ENCODE measurements around the gene PARD3B.

Gene PARD3B

DNA sequence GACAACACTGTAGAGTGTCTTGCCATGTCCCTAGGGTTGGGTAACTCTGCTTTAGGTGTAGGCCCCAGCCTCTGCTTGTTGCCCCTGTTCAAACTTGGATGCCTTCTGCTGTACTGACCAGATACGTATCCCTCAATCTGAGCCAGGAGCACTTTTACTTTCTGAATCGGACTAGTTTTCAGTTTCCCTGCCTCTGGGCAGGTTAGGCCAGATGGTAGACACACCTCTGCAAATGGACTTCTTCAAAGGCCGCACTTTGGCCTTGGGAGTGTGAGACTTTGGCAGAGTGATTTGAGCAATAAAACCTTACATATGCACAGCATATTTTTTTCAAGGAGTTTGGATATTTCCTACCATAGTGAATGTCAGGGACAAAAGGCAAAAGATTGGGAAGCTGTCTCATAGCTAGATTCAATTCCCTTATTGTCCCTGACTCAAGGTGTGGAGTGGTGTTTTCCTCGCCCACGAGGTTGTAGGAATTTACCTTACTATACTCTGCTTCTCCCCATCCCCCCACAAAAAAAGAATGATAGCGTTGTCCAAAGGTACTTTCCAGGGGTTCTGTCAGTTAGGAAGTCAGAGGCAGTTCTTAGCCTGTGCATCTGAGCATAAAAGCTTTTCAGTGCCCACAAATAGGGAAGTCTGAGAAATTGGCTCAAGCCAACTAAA, 15.3 kb upstream of the PARD3B start:
- Mint-ChIP-seq H3K27ac (no peak overlapping the region), H3K36me3 (ENCODE audit: low read depth) (no peaks in the 10 kb centered on the region), H3K4me3 (no peak overlapping the region), H3K9me3 (no peaks in the 10 kb centered on the region), H3K4me1 (ENCODE audit: low read depth) (no peaks in the 10 kb centered on the region), H3K27me3 (no peaks in the 10 kb centered on the region)
- intact Hi-C loops (cut with micrococcal nuclease), result no loop called here

- H3K9me3 Mint-ChIP-seq, result no peaks in the 10 kb centered on the region
- no peaks in the 10 kb centered on the region for H3K27me3 Mint-ChIP-seq
- no peak overlapping the region for H3K27ac Mint-ChIP-seq
- no peaks in the 10 kb centered on the region for H3K36me3 Mint-ChIP-seq (ENCODE audit: low read depth)
- no peaks in the 10 kb centered on the region for H3K4me1 Mint-ChIP-seq (ENCODE audit: low read depth)
- no peak overlapping the region for H3K4me3 Mint-ChIP-seq
- intact Hi-C loops (cut with micrococcal nuclease), result no loop called here
These were observed 14.8 kb upstream of the PARD3B start for GRCh38 chr2:204530464-204530805.

DNA sequence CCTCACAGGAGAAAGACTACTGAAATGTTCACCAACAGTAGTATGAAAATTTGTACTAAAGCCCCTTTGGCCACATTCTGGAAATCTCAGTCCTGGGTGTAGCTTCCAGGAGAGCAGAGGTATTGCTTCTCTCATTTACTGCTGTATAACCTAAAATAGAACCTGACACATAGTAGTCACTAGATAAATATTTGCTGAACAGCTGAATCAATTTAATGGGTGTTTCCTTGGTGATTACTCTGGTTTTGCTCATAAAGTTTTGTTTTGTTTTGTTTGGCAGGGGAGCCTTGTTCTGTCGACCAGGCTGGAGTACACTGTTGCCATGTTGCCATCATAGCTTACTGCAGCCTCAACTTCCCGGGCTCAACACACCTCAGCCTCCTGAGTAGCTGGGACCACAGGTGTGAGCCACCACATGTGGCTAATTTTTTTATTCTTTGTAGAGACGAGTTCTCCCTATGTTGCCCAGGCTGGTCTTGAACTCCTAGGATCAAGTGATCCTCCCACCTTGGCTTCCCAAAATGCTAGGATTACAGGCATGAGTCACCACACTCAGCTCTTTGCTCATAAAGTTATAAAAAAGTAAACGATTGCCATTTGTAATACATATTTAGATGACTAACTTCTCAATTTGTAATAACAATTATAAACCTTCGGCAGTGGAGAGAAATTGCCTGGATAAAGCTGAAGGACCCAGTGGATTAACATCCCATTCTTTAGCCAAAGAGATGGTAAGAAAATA, 11.5 kb upstream of the PARD3B start:
- Mint-ChIP-seq H3K27ac (no peak overlapping the region), H3K27me3 (no peaks in the 10 kb centered on the region), H3K36me3 (ENCODE audit: low read depth) (no peaks in the 10 kb centered on the region), H3K4me3 (no peak overlapping the region), H3K4me1 (ENCODE audit: low read depth) (no peaks in the 10 kb centered on the region), H3K9me3 (no peaks in the 10 kb centered on the region)
- intact Hi-C loops (cut with micrococcal nuclease), result no loop called here

GRCh38 chr2:204535356-204535755, 9.9 kb upstream of the PARD3B start:
- H3K27ac Mint-ChIP-seq, result no peak overlapping the region
- intact Hi-C loops (cut with micrococcal nuclease), result no loop called here
- no peaks in the 10 kb centered on the region for H3K9me3 Mint-ChIP-seq
- H3K27me3 Mint-ChIP-seq, result no peaks in the 10 kb centered on the region
- no peak overlapping the region for H3K4me3 Mint-ChIP-seq
- H3K36me3 Mint-ChIP-seq (ENCODE audit: low read depth), result no peaks in the 10 kb centered on the region
- H3K4me1 Mint-ChIP-seq (ENCODE audit: low read depth), result no peaks in the 10 kb centered on the region

DNA sequence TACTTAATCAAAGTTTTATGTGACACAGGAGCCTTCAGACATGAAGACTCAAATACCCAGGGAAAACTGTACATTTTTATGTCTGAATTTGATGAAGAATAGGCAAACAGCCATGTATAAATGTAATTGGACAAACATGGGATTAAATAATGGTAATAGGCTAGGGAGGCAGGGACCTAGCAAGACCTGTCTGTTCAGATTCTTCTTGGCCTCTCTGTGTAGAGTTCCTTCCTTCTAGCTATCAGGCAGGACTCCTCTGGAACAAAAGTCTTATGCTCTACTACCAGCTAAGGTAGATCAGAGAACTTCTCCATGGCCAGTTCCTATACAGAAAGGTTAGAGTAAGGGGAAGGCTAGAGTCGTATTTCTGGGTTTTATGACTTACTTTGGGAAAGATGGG, 9.5 kb upstream of the PARD3B start:
- H3K27ac Mint-ChIP-seq, result no peak overlapping the region
- no peaks in the 10 kb centered on the region for H3K27me3 Mint-ChIP-seq
- H3K4me3 Mint-ChIP-seq, result no peak overlapping the region
- no peaks in the 10 kb centered on the region for H3K36me3 Mint-ChIP-seq (ENCODE audit: low read depth)
- intact Hi-C loops (cut with micrococcal nuclease), result no loop called here
- H3K9me3 Mint-ChIP-seq, result no peaks in the 10 kb centered on the region
- H3K4me1 Mint-ChIP-seq (ENCODE audit: low read depth), result no peaks in the 10 kb centered on the region

- intact Hi-C loops (cut with micrococcal nuclease), result no loop called here
- no peak overlapping the region for H3K4me3 Mint-ChIP-seq
These were observed 6.9 kb upstream of the PARD3B start for GRCh38 chr2:204538182-204539018.

GRCh38 chr2:204539019-204539385, 6.3 kb upstream of the PARD3B start:
- no peaks in the 10 kb centered on the region for H3K4me1 Mint-ChIP-seq (ENCODE audit: low read depth)
- no peak overlapping the region for H3K4me3 Mint-ChIP-seq
- no peaks in the 10 kb centered on the region for H3K36me3 Mint-ChIP-seq (ENCODE audit: low read depth)
- no peaks in the 10 kb centered on the region for H3K9me3 Mint-ChIP-seq
- intact Hi-C loops (cut with micrococcal nuclease), result no loop called here
- H3K27ac Mint-ChIP-seq, result no peak overlapping the region
- peaks cover 7% of the 10 kb centered on the region for H3K27me3 Mint-ChIP-seq

More at GRCh38 chr2:204538182-204539018, 6.9 kb upstream of the PARD3B start:
- H3K27me3 Mint-ChIP-seq, result peaks cover 4% of the 10 kb centered on the region
- no peak overlapping the region for H3K27ac Mint-ChIP-seq
- no peaks in the 10 kb centered on the region for H3K36me3 Mint-ChIP-seq (ENCODE audit: low read depth)
- H3K9me3 Mint-ChIP-seq, result no peaks in the 10 kb centered on the region
- H3K4me1 Mint-ChIP-seq (ENCODE audit: low read depth), result no peaks in the 10 kb centered on the region

- Mint-ChIP-seq H3K4me1 (ENCODE audit: low read depth) (peaks cover 16% of the 10 kb centered on the region), H3K36me3 (ENCODE audit: low read depth) (no peaks in the 10 kb centered on the region), H3K27ac (no peak overlapping the region), H3K27me3 (peaks cover 26% of the 10 kb centered on the region), H3K9me3 (no peaks in the 10 kb centered on the region), H3K4me3 (no peak overlapping the region)
- intact Hi-C loops (cut with micrococcal nuclease), result no loop called here
These were observed 3.6 kb upstream of the PARD3B start for GRCh38 chr2:204541637-204542036.

DNA sequence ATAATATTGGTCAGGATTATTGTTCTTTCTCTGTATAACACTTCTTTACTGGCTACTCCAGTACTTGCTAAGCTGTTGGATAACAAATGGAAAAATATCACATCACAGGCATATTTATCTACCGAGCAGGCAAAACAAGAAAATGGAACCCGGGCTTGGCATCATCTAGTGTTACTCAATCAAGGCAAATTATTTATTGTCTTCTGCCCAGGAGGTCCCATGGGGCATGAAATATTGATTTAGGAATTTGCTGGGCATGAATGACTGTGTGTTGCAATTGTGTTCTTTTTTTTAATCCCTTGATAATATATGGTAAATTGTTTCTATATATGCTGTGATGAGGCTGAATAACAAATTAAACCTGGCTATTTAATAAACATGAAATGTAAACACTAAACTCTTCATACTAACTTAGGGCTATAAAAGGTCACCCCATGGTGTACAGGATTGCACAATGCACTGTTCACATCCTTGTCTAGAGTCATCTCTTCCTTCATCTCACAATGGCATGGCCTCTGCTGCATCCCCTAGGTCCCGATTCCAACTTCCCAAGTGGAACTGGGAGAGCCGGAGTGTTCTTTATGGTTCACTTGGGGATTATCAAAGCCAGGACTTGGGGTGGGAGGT, 2.2 kb upstream of the PARD3B start:
- intact Hi-C loops (cut with micrococcal nuclease), result no loop called here
- no peaks in the 10 kb centered on the region for H3K36me3 Mint-ChIP-seq (ENCODE audit: low read depth)
- H3K27me3 Mint-ChIP-seq, result peaks cover 26% of the 10 kb centered on the region
- no peak overlapping the region for H3K27ac Mint-ChIP-seq
- H3K9me3 Mint-ChIP-seq, result no peaks in the 10 kb centered on the region
- no peak overlapping the region for H3K4me3 Mint-ChIP-seq
- H3K4me1 Mint-ChIP-seq (ENCODE audit: low read depth), result peaks cover 16% of the 10 kb centered on the region

DNA sequence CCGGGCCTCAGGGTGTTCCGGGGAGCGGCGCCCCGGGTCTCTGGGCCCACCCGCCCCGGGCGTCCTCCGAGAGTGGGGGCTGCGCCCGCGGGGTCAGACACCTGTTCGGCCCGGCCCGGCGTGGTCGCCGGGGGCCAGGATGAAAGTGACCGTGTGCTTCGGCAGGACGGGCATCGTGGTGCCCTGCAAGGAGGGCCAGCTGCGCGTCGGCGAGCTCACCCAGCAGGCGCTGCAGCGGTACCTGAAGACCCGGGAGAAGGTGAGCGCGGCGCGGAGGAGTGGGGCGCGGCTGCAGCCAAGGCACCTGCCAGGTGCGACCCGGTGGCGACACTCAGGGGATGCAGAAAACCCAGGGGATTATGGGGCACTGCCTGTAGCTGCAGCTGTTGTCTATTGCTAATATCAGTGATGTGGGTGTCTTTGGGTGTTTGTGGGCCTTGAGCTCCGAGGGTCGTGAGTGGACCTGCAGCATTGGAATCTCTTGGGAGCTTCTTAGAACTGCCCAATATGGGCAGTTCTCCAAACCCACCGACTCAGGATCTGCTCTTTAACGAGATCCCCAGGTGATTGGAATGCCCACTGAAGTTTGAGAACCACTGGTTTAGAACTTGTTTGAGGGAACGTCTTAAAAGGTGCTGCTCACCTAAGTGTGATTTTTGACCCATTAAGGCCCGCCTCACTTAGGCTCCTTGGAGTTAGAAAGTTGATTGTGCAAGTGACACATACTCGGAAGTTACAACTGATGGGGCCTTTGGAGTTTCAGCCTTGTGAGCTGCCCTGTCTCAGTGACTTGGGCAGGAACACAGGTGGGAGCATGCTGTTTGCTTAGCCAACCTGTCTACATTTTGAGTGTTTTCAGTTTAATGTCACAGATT, 823 bp downstream of the PARD3B start:
- Mint-ChIP-seq H3K4me3 (peak overlapping the region; percentile 10), H3K9me3 (no peaks in the 10 kb centered on the region), H3K36me3 (ENCODE audit: low read depth) (no peaks in the 10 kb centered on the region), H3K4me1 (ENCODE audit: low read depth) (peaks cover 16% of the 10 kb centered on the region), H3K27ac (no peak overlapping the region), H3K27me3 (peaks cover 26% of the 10 kb centered on the region)
- intact Hi-C loops (cut with micrococcal nuclease), result no loop called here

GRCh38 chr2:204550751-204551511, 5.7 kb downstream of the PARD3B start:
- H3K27me3 Mint-ChIP-seq, result peaks cover 4% of the 10 kb centered on the region
- no peak overlapping the region for H3K27ac Mint-ChIP-seq
- intact Hi-C loops (cut with micrococcal nuclease), result no loop called here
- H3K4me3 Mint-ChIP-seq, result no peak overlapping the region
- H3K4me1 Mint-ChIP-seq (ENCODE audit: low read depth), result peaks cover 3% of the 10 kb centered on the region
- peaks cover under 1% of the 10 kb centered on the region for H3K9me3 Mint-ChIP-seq
- H3K36me3 Mint-ChIP-seq (ENCODE audit: low read depth), result no peaks in the 10 kb centered on the region

- Mint-ChIP-seq H3K4me3 (no peak overlapping the region), H3K9me3 (peaks cover 7% of the 10 kb centered on the region), H3K27ac (no peak overlapping the region), H3K4me1 (ENCODE audit: low read depth) (no peaks in the 10 kb centered on the region), H3K36me3 (ENCODE audit: low read depth) (no peaks in the 10 kb centered on the region), H3K27me3 (no peaks in the 10 kb centered on the region)
- intact Hi-C loops (cut with micrococcal nuclease), result no loop called here
These were observed 6.2 kb downstream of the PARD3B start for GRCh38 chr2:204551512-204551863.

- intact Hi-C loops (cut with micrococcal nuclease), result no loop called here
- no peaks in the 10 kb centered on the region for H3K4me1 Mint-ChIP-seq (ENCODE audit: low read depth)
- H3K36me3 Mint-ChIP-seq (ENCODE audit: low read depth), result no peaks in the 10 kb centered on the region
- peaks cover 19% of the 10 kb centered on the region for H3K9me3 Mint-ChIP-seq
- H3K4me3 Mint-ChIP-seq, result no peak overlapping the region
- H3K27ac Mint-ChIP-seq, result no peak overlapping the region
- H3K27me3 Mint-ChIP-seq, result no peaks in the 10 kb centered on the region
These were observed 12.3 kb downstream of the PARD3B start for GRCh38 chr2:204557604-204558003.
